Activated CD4-positive, alpha-beta T cell treated with anti-CD3 and anti-CD28 coated beads for 48 hours (primary cell): ENCODE data around the gene BOLL.
"Not testable (repeated sequence)": the region's sequence is repeated elsewhere in the genome, so short reads cannot be mapped to it uniquely, and the experiment has no call there.

Experiments used
- DNase-seq: peaks from one replicate; pipeline ENCODE4 v3.0.0-alpha.2; 2020

The BOLL gene

DNA sequence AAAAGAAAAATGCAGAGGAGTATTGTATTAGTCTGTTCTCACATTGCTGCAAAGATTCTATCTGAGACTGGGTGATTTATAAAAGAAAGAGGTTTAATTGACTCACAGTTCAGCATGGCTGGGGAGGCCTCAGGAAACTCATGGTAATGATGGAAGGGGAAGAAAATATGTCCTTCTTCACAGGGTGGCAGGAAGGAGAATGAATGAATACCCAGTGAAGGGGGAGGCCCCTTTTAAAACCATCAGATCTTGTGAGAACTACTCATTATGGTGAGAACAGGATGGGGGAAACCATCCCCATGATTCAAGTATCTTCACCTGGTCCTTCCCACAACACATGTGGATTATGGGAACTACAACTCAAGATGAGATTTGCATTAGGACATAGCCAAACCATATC is 10.2 kb upstream of the BOLL start:
- DNase-seq: peak; percentile 14

DNA sequence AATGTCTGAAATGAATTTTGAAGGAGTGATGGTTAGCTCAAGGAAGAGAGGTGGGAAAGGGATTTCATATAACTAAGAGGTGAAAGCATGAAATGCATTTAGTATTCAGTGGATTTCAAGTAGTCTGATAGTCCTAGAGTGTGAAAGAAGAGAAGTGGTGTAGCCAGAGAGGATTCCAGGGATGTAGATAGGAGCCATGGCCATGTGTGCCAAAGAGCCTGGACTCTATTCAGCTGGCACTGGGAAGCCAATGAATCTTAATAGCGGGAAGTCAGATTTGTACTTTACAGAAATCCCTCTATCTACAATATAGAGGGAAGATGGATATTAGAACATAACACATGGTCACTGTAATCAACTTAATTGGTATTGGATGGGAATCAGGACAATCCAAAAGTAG is 8.3 kb upstream of the BOLL start:
- no peak for DNase-seq

DNA sequence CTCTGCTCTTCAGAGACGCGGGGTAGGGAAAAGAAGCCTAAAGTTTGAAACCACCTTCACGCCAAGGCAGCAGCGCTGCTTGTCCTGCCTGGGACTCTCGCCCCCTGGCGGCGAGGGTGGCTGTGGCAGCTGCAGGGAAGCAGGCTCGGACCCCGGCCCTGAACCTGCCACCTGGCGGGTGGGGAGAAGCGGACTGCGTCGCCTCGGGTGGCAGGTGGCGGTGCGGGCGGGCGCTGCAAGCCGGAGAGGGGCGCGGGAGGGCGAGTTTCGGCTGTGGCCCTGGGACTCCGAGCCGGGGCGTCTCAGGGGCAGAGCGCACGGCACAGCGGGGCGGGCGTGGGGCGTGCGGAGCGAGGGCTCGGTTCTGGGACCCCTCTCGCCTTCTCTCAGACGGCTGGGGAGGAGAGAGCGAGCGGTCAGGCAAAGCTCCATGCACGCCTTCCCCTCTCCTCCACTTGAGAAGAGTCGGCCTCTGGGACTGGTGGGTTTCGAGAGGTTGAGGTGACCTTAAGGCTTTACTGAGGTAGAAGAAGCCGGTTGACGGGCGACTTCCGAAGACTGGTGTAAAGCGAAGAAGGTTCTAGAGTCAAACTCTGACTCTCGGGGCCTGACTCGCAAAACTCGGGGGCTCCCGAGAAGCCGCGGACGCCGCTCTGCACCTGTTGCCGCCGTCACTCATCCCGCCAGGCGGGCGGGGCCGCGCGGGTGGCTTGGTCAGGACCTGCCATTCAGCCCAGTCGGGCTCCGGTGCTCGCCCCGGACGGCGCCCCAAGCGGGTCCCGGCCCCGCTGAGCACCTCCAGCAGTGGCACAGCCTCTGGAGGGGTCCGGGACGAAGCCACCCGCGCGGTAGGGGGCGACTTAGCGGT is 1.1 kb upstream of the BOLL start:
- DNase-seq: peak; percentile 86

DNA sequence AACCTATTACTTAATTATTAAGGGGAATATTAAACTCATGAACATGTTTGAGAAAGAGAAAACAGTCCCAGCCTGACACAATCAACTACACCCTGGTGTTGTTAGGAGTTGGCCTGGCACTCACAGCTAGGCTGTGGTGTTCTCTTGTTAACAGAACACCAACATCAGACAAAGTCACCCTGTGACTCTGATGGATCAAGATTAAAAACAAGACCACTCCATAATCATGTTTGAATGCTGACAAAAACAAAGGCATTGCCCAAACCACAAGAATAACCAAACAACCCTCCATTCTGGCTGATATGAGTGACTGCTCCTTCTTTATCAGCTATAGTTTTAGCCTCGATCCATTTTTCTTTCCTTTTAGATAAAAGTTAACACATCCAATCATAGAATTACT is 3.0 kb downstream of the BOLL start:
- DNase-seq: no peak

DNA sequence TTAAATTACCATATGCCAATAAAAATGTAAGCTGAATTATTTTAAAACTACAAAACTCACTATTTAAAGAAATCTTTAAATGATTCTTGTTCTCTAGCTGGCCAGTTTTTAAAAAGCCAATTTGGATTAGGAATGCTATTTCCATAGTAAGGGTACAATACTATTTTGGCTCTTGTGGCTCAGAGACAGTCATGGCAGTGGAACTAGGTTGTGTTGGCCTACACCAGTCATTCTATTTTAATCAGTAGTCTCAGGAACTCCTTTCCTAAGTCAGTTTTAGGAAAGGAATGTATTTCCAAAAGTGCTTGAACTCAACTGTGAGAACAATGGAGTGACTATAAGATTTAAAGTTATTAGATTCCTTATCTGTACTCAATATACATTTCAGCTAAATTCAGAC is 5.9 kb downstream of the BOLL start:
- DNase-seq: no peak

DNA sequence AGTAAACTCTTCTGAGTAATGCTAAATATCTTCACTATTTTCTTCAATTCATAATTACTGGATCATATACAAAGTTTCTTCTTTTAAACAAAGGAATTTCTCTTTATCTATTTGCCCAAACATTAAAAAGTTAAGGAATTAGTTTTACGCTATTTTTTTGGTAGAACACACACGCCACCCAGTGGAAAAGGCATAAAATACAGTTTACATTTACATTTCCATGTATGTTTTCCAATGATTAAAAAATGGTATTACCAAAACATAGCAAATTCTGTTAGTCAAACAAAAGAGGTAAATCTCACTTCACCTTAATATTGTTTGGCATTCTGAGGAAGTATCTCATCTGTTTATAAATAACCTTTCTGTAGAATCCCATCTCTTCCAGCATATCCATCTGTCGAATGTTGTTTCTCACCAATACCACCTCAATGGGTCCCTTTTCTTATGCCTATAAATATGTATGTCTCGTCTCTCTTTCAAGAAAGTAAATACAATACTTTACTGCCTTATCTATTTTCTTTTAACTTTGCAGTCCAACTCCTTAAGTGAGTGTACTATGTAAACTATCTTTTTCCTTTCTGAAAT is 7.2 kb downstream of the BOLL start:
- DNase-seq: peak; percentile 24

DNA sequence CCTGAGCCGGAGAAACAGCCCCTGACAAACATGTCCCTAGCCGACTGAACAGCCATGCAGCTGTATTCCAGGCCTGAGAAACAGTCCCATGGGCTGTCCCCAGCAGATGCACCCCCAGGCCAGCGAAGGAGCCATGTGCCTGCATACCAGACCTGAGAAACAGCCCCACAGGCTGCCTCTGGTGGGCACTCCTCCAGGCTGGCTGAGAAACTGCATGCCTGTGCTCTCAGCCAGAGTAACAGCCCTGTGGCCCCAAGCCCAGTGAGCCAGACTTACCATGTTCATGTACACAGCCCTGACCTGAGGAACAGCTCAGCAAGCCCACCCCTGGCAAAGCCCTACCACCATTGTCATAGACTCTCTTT is 24.8 kb downstream of the BOLL start:
- DNase-seq: no peak

DNA sequence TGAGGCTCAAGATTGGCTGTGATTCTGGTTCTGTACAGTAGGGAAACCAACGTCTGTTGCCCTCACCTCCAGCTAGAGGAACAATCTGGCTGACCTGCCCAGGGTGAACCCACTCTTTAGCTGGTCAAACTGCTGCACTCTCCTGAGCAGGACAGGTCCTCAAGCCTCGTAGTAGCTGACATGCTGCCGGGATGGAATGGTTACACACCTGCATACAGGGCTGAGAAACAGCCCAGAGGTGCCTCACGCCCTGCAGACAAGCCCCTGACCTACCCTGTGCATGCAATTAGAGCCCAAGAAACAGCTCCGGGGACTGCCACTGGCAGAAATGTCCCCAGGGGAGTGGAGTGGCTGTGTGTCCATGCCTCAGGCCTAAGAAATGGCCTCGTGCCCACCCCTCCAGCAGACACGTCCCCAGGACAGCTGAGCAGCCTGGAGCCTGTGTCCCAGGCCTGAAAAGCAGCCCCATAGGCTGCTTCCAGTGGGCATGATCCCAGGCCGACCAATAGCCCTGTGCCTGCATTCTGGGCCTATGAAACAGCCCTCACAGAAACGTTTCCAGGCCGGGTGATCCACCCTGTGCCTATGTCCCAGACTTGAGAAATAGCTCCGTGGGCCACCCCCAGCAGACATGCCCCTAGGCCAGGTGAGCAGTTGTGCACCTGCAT is 25.4 kb downstream of the BOLL start:
- DNase-seq: no peak

DNA sequence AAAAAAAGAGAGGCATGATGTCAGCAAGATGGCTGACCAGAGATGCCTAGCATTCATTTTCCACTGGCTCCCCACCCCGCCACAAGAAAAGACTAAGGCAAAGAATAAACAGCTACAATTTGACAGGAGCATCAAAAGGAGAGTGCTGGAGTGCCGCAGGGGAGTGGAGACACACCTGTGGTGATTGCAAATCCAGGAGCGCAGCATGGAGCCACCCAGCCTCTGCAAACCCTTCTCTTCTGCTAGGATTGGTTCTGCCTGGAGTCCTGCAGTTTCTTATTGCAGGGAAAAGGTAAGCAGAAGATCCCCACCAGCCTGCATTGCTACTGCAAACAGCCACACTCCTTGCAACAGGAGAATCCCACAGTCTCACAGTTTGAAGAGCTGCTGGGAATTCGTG is 26.1 kb downstream of the BOLL start:
- no peak for DNase-seq

DNA sequence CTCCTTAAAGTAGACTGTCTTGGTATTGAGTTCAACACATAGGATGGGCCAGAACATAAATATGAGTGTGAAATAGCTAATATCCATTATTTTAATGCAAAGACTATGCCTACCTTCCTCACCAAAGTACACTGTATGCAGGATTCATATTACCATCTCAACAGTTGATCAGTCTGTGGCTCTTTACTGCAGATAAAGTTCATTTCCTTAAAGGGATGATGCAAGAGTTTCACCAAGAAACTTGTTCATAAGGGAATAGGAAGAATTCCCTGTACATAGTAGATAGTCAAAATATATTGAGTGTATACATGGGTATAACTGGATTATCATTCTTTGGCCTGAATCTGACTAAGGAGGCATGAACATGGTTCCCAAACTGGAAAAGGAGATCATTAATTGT is 44.9 kb downstream of the BOLL start:
- DNase-seq: no peak

DNA sequence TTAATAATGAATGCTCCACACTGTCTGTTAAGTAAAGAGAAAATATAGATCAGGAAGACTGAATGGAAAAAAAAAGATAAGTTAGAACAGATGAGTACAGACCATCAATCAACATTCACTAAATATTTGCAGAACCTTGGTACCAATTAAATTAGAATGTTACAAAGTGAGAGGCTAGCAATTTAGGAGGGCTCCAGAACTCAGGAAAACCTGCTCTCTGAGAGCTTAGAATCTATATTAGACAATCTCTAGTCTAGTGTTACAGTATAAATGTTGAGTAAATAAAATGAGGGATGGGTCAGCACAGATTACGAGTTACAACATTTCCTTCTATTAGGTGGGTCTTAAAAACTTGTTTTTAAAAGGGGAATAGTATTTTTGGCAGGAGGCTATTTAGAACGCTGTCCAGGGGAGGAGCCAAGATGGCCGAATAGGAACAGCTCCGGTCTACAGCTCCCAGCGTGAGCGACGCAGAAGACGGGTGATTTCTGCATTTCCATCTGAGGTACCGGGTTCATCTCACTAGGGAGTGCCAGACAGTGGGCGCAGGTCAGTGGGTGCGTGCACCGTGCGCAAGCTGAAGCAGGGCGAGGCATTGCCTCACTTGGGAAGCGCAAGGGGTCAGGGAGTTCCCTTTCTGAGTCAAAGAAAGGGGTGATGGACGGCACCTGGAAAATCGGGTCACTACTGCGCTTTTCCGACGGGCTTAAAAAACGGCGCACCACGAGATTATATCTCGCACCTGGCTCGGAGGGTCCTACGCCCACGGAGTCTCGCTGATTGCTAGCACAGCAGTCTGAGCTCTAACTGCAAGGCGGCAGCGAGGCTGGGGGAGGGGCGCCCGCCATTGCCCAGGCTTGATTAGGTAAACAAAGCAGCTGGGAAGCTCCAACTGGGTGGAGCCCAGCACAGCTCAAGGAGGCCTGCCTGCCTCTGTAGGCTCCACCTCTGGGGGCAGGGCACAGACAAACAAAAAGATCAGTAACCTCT is 56.3 kb downstream of the BOLL start:
- not testable (repeated sequence) for DNase-seq

DNA sequence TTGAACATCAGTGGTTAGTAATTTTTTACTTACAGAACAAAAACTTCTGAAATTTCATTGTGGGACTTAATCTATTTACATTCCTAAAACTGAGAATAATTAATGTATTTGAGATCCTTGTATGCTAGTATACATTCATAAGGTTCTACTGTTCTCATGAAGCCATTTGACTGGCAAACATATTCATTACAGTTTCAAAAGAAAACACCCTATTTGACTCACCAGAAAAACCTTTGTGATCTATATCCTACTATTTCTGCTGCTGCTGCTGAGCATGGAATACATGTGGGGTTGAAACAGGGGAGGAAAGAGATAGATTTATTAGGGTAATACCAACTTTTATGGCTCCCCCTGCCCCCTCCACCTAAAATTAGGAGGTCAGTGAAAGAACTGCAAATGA is 58.1 kb downstream of the BOLL start:
- no peak for DNase-seq

DNA sequence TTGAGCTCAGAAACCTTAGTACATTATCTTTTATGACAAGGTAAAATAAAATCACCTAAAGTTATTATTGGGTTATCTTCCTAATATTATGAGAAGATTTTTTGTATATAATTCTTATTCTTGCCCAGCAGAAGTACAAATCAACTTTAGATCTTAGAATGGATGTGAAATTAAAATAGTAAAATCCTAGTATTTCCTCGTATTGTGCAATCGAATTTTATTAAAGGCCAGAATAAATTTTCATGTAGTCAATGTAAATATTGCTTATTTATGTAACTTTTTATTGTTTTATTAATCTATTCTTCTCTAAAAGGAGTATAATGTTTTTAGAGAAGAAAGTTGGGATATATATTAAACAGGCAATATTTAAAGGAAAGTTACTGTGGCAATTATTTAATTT is 67.3 kb downstream of the BOLL start:
- no peak for DNase-seq

DNA sequence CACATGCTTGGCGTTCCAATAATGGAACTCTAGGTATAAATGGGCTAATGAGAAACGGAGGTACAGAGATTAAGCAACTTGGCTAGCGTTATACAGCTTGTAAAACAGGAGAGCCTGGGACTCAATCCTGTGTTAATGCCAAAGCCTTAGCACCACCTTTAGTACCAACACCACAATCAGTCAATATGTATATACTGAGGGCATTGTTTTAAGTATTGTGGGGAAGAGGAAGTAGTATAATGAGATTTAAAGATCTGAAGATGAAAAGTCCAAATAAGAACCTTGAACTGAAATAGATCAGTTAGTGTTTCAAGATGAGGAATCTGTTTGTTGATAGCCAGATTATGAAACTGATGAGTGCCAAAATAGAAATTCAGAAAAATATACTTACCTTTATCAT is 71.8 kb downstream of the BOLL start:
- no peak for DNase-seq

DNA sequence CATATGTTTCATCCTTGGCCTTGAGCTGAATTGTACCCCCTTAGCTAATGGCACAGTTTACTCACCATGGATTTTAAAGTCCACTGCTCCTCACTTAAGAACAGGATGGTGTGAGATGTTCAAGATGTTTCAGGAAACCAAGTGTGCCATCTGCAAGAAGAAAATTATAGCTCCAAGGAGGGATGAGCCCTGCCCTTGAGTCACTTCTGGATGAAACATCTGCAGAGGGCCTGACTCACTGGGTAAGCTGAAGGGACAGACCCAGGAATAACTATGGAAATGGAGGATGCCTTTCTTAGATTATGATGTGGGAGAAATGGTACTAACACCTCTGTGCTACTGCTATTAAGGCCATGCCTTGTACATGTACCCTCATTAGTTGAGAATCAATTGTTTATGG is 73.5 kb downstream of the BOLL start:
- DNase-seq: no peak

DNA sequence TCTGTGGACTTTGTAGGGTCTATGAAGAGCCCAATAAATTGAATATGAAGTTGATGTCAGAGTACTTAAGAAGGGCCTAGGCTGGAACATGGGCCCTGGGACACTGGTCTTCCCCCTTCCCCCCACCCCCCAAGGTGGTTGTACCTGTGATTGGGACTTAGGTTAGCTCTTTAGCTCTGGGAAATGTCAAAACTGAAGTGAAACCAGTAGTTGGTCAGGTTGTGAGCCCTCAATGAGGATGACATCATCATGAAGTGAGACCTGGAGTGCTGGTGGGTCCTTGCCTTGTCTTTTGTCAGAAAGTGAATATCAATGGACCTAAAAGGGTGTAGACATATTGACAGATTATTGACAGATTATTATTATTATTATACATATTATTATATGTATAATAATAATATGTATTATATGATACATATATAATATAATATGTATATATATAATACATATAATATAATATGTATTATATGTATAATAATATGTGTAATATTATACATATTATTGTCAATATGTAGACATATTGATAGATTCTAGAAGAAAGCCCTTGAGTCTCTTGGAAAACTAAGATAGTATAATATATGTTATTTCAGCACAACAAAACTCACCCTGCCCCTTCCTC is 74.6 kb downstream of the BOLL start:
- peak; percentile 20 for DNase-seq

DNA sequence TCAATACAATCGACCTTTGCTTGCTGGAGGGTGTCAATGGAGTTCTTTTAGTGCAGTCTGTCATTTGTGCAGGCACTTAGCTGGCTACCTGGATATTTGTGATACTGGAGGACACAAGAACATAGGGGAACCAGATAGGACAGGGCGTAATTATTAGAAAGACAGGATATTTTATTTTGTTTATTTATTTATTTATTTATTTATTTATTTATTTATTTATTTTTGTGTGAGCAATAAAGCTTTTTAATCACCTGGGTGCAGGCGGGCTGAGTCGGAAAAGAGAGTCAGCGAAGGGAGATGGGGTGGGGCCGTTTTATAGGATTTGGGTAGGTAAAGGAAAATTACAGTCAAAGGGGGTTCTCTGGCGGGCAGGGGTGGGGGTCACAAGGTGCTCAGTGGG is 76.0 kb downstream of the BOLL start:
- DNase-seq: not testable (repeated sequence)

DNA sequence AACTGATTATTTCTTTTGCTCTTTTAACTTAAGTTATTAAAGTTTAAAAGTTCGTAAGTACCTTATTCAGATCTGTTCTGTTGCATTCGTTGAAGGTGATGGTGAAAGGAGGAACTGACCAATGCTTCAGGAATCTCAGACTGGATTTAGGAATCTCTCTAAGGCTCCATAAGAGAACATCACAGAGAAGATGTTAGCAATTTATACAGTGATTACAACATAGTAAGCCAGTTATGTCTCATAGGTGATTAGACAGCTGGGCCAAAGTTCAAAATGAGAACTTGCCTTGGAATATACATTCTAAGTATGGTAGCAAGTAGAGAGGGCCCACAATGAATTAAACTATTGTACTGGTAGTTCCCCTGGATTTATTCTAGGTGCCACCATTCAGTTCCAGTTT is 76.8 kb downstream of the BOLL start:
- no peak for DNase-seq

DNA sequence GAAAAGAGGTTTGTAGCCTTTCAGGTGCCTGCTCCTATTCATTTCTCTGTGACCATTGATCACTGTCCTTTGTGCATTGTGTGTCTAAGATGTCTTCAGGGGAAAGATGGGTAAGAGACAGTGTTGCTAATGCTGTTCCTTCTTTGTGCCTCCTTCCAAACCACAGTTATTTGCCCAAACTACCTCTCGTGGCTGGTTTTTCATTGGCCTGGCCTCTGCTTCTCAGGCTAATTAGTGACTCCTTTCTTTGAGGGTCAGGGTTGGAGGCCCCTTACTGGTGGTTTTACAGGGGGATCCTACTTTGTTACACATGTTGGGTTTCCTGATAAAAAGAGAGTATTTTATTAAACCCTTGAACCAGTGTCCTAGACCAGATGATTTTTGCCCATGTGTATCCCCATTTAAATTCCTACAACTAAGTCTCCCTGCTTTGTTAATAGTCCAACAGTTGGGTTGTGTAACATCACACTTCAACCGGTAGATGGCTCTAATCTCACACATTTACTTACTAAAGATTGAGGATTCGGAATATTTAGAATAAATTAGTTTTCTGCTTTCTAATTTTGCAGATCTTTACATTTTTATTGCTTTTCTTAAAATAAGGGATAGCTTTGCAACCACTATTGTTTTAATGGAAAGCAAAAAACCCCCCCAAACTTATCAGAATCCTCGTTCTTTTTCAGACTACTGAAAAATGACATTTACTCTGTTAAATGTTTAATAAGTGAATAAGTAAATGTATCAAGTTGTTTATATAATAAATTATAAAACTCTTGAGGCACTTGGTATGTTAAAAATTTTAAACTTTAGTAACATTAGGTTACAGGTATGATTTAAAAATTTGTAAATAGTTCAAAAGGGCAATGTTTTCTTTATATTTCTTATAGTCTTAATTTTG is 77.6 kb downstream of the BOLL start:
- DNase-seq: no peak

DNA sequence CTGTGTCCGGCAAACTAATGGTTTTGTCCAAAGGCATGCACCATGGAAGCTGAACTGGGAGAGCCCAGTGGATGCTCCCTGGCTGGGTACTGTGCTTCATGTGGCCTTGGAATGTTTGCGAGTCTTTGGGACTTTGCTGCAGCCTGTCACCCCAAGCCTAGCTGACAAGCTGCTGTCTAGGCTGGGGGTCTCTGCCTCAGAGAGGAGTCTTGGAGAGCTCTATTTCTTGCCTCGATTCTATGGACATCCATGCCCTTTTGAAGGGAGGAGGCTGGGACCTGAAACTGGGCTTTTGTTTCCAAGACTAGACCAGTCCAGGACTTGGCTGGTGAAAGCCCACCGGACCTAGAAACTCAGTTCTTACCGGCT is 78.3 kb downstream of the BOLL start:
- DNase-seq: no peak
